Ectodermal cell (in vitro differentiated cells): ENCODE measurements around the gene SLC25A39.
A peak's percentile ranks its signal among the peaks of the same experiment; 100 is the strongest.

ENCODE experiments used
- H3K27ac ChIP-seq: 2 replicates; pipeline ENCODE4 v1.7.0; 2013; ENCODE audit warnings: mild to moderate bottlenecking, low read depth, low read length; ENCODE audit not compliant: insufficient read depth, poor library complexity, severe bottlenecking
- H3K27me3 ChIP-seq: 2 replicates; pipeline ENCODE4 v1.7.0; 2013; ENCODE audit warnings: mild to moderate bottlenecking, low read length; ENCODE audit not compliant: insufficient read depth, control insufficient read depth, poor library complexity, severe bottlenecking
- H3K36me3 ChIP-seq: one replicate; pipeline ENCODE4 v1.7.0; 2013; ENCODE audit warnings: low read length; ENCODE audit not compliant: control insufficient read depth, insufficient read depth
- H3K4me1 ChIP-seq: one replicate; pipeline ENCODE4 v1.7.0; 2013; ENCODE audit warnings: low read length; ENCODE audit not compliant: control insufficient read depth, insufficient read depth
- H3K4me3 ChIP-seq: 2 replicates; pipeline ENCODE4 v1.7.0; 2013; ENCODE audit warnings: low read depth, low read length, control low read depth; ENCODE audit not compliant: insufficient read depth
- H3K9me3 ChIP-seq: 2 replicates; pipeline ENCODE4 v1.7.0; 2013; ENCODE audit warnings: mild to moderate bottlenecking, low read length, moderate library complexity; ENCODE audit not compliant: control insufficient read depth
- WGBS, 2 experiments: methylation state at CpG; one replicate each; pipeline ENCODE4 v1.1.7; 2013; ENCODE audit warnings: missing lambda C conversion rate in 2 of 2; 5-methylcytosine and 5-hydroxymethylcytosine counted together

SLC25A39 gene

GRCh38 chr17:44307387-44308186 lies 17.0 kb downstream of the SLC25A39 start:
- Histone ChIP-seq H3K4me3 (peak overlapping the region; percentile 47), H3K27me3 (peaks cover 23% of the 10 kb centered on the region), H3K4me1 (peaks cover 18% of the 10 kb centered on the region), H3K9me3 (no peaks in the 10 kb centered on the region), H3K27ac (peak overlapping the region; percentile 55), H3K36me3 (no peaks in the 10 kb centered on the region)
- WGBS, 2 experiments = 2 to 4% methylated on average over 24 to 26 of the region's 26 CpGs

GRCh38 chr17:44304651-44305050 lies 20.0 kb downstream of the SLC25A39 start:
- H3K4me3 ChIP-seq = no peak overlapping the region
- H3K27ac ChIP-seq = no peak overlapping the region
- H3K9me3 ChIP-seq = no peaks in the 10 kb centered on the region
- H3K36me3 ChIP-seq = no peaks in the 10 kb centered on the region
- peaks cover 18% of the 10 kb centered on the region for H3K4me1 ChIP-seq
- H3K27me3 ChIP-seq = peaks cover 14% of the 10 kb centered on the region

- 77 to 89% methylated on average over 3 of the region's 3 CpGs for WGBS, 2 experiments
- Histone ChIP-seq H3K4me1 (no peaks in the 10 kb centered on the region), H3K36me3 (no peaks in the 10 kb centered on the region), H3K27ac (no peak overlapping the region), H3K9me3 (no peaks in the 10 kb centered on the region), H3K4me3 (no peak overlapping the region), H3K27me3 (no peaks in the 10 kb centered on the region)
Observed at GRCh38 chr17:44297975-44298374, 26.6 kb downstream of the SLC25A39 start.

GRCh38 chr17:44293509-44294226 lies 31.0 kb downstream of the SLC25A39 start:
- H3K4me1 ChIP-seq = no peaks in the 10 kb centered on the region
- H3K36me3 ChIP-seq = no peaks in the 10 kb centered on the region
- no peaks in the 10 kb centered on the region for H3K27me3 ChIP-seq
- H3K27ac ChIP-seq = no peak overlapping the region
- H3K9me3 ChIP-seq = no peaks in the 10 kb centered on the region
- WGBS, 2 experiments = 91 to 92% methylated on average over 9 of the region's 9 CpGs
- no peak overlapping the region for H3K4me3 ChIP-seq

- Histone ChIP-seq H3K4me1 (no peaks in the 10 kb centered on the region), H3K9me3 (no peaks in the 10 kb centered on the region), H3K27me3 (no peaks in the 10 kb centered on the region), H3K36me3 (no peaks in the 10 kb centered on the region), H3K4me3 (no peak overlapping the region), H3K27ac (no peak overlapping the region)
- WGBS, 2 experiments = 81 to 88% methylated on average over 8 of the region's 8 CpGs
Observed at GRCh38 chr17:44287651-44288050, 37.0 kb downstream of the SLC25A39 start.

- H3K27me3 ChIP-seq = no peaks in the 10 kb centered on the region
- no peak overlapping the region for H3K4me3 ChIP-seq
- H3K9me3 ChIP-seq = no peaks in the 10 kb centered on the region
- no peaks in the 10 kb centered on the region for H3K36me3 ChIP-seq
- WGBS, 2 experiments = 90 to 92% methylated on average over 4 of the region's 4 CpGs
- no peaks in the 10 kb centered on the region for H3K4me1 ChIP-seq
- H3K27ac ChIP-seq = no peak overlapping the region
Observed at GRCh38 chr17:44284024-44284400, 40.6 kb downstream of the SLC25A39 start.

GRCh38 chr17:44283344-44284023 lies 41.1 kb downstream of the SLC25A39 start:
- Histone ChIP-seq H3K27me3 (no peaks in the 10 kb centered on the region), H3K4me3 (no peak overlapping the region), H3K27ac (no peak overlapping the region), H3K9me3 (no peaks in the 10 kb centered on the region), H3K36me3 (no peaks in the 10 kb centered on the region), H3K4me1 (no peaks in the 10 kb centered on the region)
- 89 to 94% methylated on average over 8 of the region's 8 CpGs for WGBS, 2 experiments

- H3K27me3 ChIP-seq = no peaks in the 10 kb centered on the region
- H3K9me3 ChIP-seq = no peaks in the 10 kb centered on the region
- no peaks in the 10 kb centered on the region for H3K4me1 ChIP-seq
- no peak overlapping the region for H3K27ac ChIP-seq
- H3K36me3 ChIP-seq = no peaks in the 10 kb centered on the region
- no peak overlapping the region for H3K4me3 ChIP-seq
- 84 to 90% methylated on average over 3 of the region's 3 CpGs for WGBS, 2 experiments
Observed at GRCh38 chr17:44282264-44282663, 42.4 kb downstream of the SLC25A39 start.

- H3K9me3 ChIP-seq = no peaks in the 10 kb centered on the region
- H3K4me1 ChIP-seq = no peaks in the 10 kb centered on the region
- H3K4me3 ChIP-seq = no peak overlapping the region
- no peaks in the 10 kb centered on the region for H3K36me3 ChIP-seq
- H3K27me3 ChIP-seq = no peaks in the 10 kb centered on the region
- WGBS, 2 experiments = 86 to 96% methylated on average over 2 of the region's 2 CpGs
- no peak overlapping the region for H3K27ac ChIP-seq
Observed at GRCh38 chr17:44281570-44281969, 43.1 kb downstream of the SLC25A39 start.

- Histone ChIP-seq H3K4me3 (no peak overlapping the region), H3K4me1 (no peaks in the 10 kb centered on the region), H3K27me3 (no peaks in the 10 kb centered on the region), H3K36me3 (no peaks in the 10 kb centered on the region), H3K9me3 (no peaks in the 10 kb centered on the region), H3K27ac (no peak overlapping the region)
- 82 to 83% methylated on average over 12 of the region's 12 CpGs for WGBS, 2 experiments
Observed at GRCh38 chr17:44280392-44280937, 44.2 kb downstream of the SLC25A39 start.
